HAP-1 (cell line): ENCODE measurements around the gene DLEC1.
"Not testable (repeated sequence)": the region's sequence is repeated elsewhere in the genome, so short reads cannot be mapped to it uniquely, and the experiment has no call there.

Experiments
- DNase-seq, 2 experiments: peaks; one replicate each; pipeline ENCODE4 v3.0.0-alpha.2; 2016 to 2020; ENCODE audit warnings: low spot score in 2 of 2
- H3K27me3 ChIP-seq: fragments of 250-450 bp; sonication (Bioruptor Pico); 2 replicates; pipeline ENCODE4 v1.5.1; 2020; ENCODE audit warnings: low read depth, mild to moderate bottlenecking, moderate library complexity
- H3K36me3 ChIP-seq: fragments of 250-450 bp; sonication (Bioruptor Pico); replicated peaks from 2 replicates; pipeline ENCODE4 v1.5.1; 2020; ENCODE audit warnings: mild to moderate bottlenecking
- H3K4me1 ChIP-seq: fragments of 250-450 bp; sonication (Bioruptor Pico); 2 replicates; pipeline ENCODE4 v1.5.1; 2020; ENCODE audit warnings: mild to moderate bottlenecking
- H3K4me3 ChIP-seq: fragments of 250-450 bp; sonication (Bioruptor Pico); 2 replicates; pipeline ENCODE4 v1.5.1; 2020; ENCODE audit warnings: mild to moderate bottlenecking, moderate library complexity
- H3K9me3 ChIP-seq: fragments of 250-450 bp; sonication (Bioruptor Pico); 2 replicates; pipeline ENCODE4 v1.5.1; 2020; ENCODE audit warnings: mild to moderate bottlenecking, moderate library complexity
- in situ Hi-C: fragments of 300-500 bp; cut with MboI; formaldehyde crosslinking; loops from 3 replicates; pipeline ENCODE4 v1.14.3; 2020; ENCODE audit warnings: low sequenced_read_pairs, inconsistent platforms, mixed read lengths

The DLEC1 gene

GRCh38 chr3:38047896-38048295, 8.9 kb downstream of the DLEC1 start:
- 0 out of 2 replicates have a peak, but pooled peaks cover 6% of the 10 kb centered on the region for H3K27me3 ChIP-seq
- in situ Hi-C loops, result no loop called here

GRCh38 chr3:38049358-38050126, 10.5 kb downstream of the DLEC1 start:
- H3K27me3 ChIP-seq, result 0 out of 2 replicates have a peak, but pooled peaks cover 6% of the 10 kb centered on the region
- H3K4me1 ChIP-seq, result no peaks in the 10 kb centered on the region
- in situ Hi-C loops, result no loop called here
- no peak for DNase-seq
- no peak overlapping the region for H3K4me3 ChIP-seq
- peaks cover 2% of the 10 kb centered on the region; the same call in 1 of the 2 replicates for H3K9me3 ChIP-seq
- H3K36me3 ChIP-seq, result no peaks in the 10 kb centered on the region

More at GRCh38 chr3:38047896-38048295, 8.9 kb downstream of the DLEC1 start:
- H3K36me3 ChIP-seq, result no peaks in the 10 kb centered on the region
- no peaks in the 10 kb centered on the region for H3K4me1 ChIP-seq
- DNase-seq, result no peak
- H3K9me3 ChIP-seq, result peaks cover 2% of the 10 kb centered on the region; the same call in 1 of the 2 replicates
- H3K4me3 ChIP-seq, result no peak overlapping the region

- no peaks in the 10 kb centered on the region for H3K36me3 ChIP-seq
- H3K27me3 ChIP-seq, result 0 out of 2 replicates have a peak, but pooled peaks cover 6% of the 10 kb centered on the region
- no peaks in the 10 kb centered on the region for H3K4me1 ChIP-seq
- DNase-seq, result no peak
- peaks cover 2% of the 10 kb centered on the region; the same call in 1 of the 2 replicates for H3K9me3 ChIP-seq
- no peak overlapping the region for H3K4me3 ChIP-seq
- in situ Hi-C loops, result no loop called here
Measured at GRCh38 chr3:38051131-38051530, 12.1 kb downstream of the DLEC1 start.

- H3K4me1 ChIP-seq, DNase-seq, H3K36me3 ChIP-seq, H3K27me3 ChIP-seq, H3K9me3 ChIP-seq, in situ Hi-C loops, H3K4me3 ChIP-seq: not testable (repeated sequence)
Measured at GRCh38 chr3:38053286-38053685, 14.3 kb downstream of the DLEC1 start.

- H3K4me3 ChIP-seq, DNase-seq, H3K9me3 ChIP-seq, H3K36me3 ChIP-seq, in situ Hi-C loops, H3K27me3 ChIP-seq, H3K4me1 ChIP-seq: not testable (repeated sequence)
Measured at GRCh38 chr3:38053813-38054498, 14.9 kb downstream of the DLEC1 start.

GRCh38 chr3:38054499-38055001, 15.5 kb downstream of the DLEC1 start:
- no peaks in the 10 kb centered on the region for H3K36me3 ChIP-seq
- no peak overlapping the region for H3K4me3 ChIP-seq
- H3K27me3 ChIP-seq, result no peaks in the 10 kb centered on the region
- in situ Hi-C loops, result no loop called here
- DNase-seq, result no peak
- peaks cover 2% of the 10 kb centered on the region; the same call in 1 of the 2 replicates for H3K9me3 ChIP-seq
- H3K4me1 ChIP-seq, result no peaks in the 10 kb centered on the region

DNA sequence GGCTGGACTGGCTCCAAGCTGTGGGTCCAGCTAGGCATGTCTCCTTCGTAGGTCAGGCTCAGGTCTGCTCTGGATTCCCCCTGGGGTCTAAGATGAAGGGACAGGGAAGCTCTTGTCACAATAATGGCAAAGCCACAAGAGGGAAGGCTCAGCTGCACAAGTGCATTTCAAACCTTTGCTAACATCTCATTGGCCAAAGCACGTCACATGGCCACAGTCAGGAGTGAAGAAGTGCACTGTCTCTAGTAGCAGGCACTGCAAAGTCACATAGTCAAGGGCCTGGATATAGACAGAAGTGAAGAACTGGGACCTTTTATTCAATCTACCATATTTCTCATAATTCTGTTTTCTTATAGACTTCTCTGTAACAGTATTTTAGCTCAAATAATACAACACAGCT, 20.1 kb downstream of the DLEC1 start:
- in situ Hi-C loops, result no loop called here
- no peak for DNase-seq
- no peaks in the 10 kb centered on the region for H3K36me3 ChIP-seq
- no peaks in the 10 kb centered on the region; the same call in 1 of the 2 replicates for H3K9me3 ChIP-seq
- no peak overlapping the region for H3K4me3 ChIP-seq
- H3K4me1 ChIP-seq, result no peaks in the 10 kb centered on the region
- H3K27me3 ChIP-seq, result no peaks in the 10 kb centered on the region; the same call in 1 of the 2 replicates

GRCh38 chr3:38059591-38059990, 20.6 kb downstream of the DLEC1 start:
- in situ Hi-C loops, result no loop called here
- Histone ChIP-seq H3K4me3 (no peak overlapping the region), H3K4me1 (no peaks in the 10 kb centered on the region), H3K9me3 (no peaks in the 10 kb centered on the region; the same call in 1 of the 2 replicates), H3K36me3 (no peaks in the 10 kb centered on the region), H3K27me3 (no peaks in the 10 kb centered on the region; the same call in 1 of the 2 replicates)
- no peak for DNase-seq

DNA sequence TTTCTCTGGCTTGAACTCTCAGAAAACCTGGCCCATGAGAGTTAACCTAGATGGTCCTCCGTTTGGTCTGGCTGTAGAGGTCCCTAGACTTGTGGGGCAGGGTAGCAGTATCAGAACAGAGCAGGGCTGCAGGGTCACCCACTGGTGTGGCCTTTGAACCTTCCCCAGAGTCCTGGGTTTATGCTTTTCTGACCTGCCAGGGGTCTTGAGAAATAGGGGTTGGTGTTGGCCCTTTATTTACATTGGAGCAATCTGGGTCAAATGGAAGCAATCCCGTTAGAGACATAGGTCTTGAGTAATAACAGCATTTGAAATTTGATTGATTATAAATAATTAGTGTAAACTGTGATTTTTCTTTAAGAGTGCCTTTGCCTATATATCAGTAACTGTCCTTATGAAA, 23.8 kb downstream of the DLEC1 start:
- DNase-seq, result no peak
- no peak overlapping the region for H3K4me3 ChIP-seq
- H3K9me3 ChIP-seq, result no peaks in the 10 kb centered on the region; the same call in 1 of the 2 replicates
- H3K4me1 ChIP-seq, result no peaks in the 10 kb centered on the region
- in situ Hi-C loops, result no loop called here
- peaks cover 3% of the 10 kb centered on the region; the same call in 1 of the 2 replicates for H3K27me3 ChIP-seq
- no peaks in the 10 kb centered on the region for H3K36me3 ChIP-seq

DNA sequence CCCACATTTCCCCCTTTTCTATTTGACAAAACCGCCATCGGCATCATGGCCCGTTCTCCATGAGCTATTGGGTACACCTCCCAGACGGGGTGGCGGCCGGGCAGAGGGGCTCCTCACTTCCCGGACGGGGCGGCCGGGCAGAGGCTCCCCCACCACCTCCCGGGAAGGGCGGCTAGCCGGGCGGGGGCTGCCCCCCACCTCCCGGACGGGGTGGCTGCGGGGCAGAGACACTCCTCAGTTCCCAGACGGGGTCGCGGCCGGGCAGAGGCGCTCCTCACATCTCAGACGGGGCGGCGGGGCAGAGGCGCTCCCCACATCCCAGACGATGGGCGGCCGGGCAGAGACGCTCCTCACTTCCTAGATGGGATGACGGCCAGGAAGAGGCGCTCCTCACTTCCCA, 25.4 kb downstream of the DLEC1 start:
- in situ Hi-C loops, DNase-seq, H3K36me3 ChIP-seq, H3K4me1 ChIP-seq, H3K4me3 ChIP-seq, H3K9me3 ChIP-seq, H3K27me3 ChIP-seq: not testable (repeated sequence)

GRCh38 chr3:38067508-38068233, 28.7 kb downstream of the DLEC1 start:
- DNase-seq, result no peak
- Histone ChIP-seq H3K4me1 (no peaks in the 10 kb centered on the region), H3K36me3 (no peaks in the 10 kb centered on the region), H3K27me3 (peaks cover 3% of the 10 kb centered on the region; the same call in 1 of the 2 replicates), H3K4me3 (no peak overlapping the region), H3K9me3 (no peaks in the 10 kb centered on the region)
- in situ Hi-C loops, result no loop called here

GRCh38 chr3:38070013-38070412, 31.0 kb downstream of the DLEC1 start:
- Histone ChIP-seq H3K4me3 (no peak overlapping the region), H3K27me3 (0 out of 2 replicates have a peak, but pooled peaks cover 3% of the 10 kb centered on the region), H3K9me3 (no peaks in the 10 kb centered on the region), H3K4me1 (no peaks in the 10 kb centered on the region), H3K36me3 (no peaks in the 10 kb centered on the region)
- DNase-seq, result no peak
- in situ Hi-C loops, result no loop called here

DNA sequence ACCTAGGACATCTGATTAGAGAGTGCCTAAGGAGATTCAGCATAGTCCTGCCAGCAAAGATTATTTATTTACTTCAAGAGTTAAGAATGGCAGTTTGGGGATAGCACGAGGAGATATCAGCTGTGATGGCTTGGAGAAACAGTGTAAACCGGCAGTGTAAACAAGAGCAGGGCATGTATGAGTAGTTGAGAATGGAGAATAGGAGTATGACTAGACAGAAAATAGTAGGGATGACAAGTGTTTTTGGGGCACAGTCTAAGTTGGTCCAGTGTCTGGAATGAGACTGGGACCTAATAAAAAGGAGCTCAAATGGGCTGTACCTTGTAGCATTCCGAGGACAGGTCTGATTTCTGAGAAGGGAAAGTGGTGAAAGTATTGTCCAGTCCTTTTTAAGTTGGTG, 38.1 kb downstream of the DLEC1 start:
- H3K4me3 ChIP-seq, H3K4me1 ChIP-seq, DNase-seq, in situ Hi-C loops, H3K9me3 ChIP-seq, H3K27me3 ChIP-seq, H3K36me3 ChIP-seq: not testable (repeated sequence)
